Loucy (cell line): ENCODE results near the gene FBRSL1.

Experiments
- EZH2phosphoT487 ChIP-seq: fragments of 200-600 bp; IDR thresholded peaks from 2 replicates; pipeline ENCODE4 v1.6.1; 2018; ENCODE audit warnings: antibody characterized with exemption, mild to moderate bottlenecking, moderate library complexity, borderline replicate concordance
- TF ChIP-seq, protein P1 (sequence below): fragments of 200-600 bp; sonication (generic); conservative IDR thresholded peaks from 2 replicates; pipeline ENCODE4 v1.5.1; 2014; ENCODE audit warnings: mild to moderate bottlenecking, antibody characterized with exemption, low read length

DNA sequence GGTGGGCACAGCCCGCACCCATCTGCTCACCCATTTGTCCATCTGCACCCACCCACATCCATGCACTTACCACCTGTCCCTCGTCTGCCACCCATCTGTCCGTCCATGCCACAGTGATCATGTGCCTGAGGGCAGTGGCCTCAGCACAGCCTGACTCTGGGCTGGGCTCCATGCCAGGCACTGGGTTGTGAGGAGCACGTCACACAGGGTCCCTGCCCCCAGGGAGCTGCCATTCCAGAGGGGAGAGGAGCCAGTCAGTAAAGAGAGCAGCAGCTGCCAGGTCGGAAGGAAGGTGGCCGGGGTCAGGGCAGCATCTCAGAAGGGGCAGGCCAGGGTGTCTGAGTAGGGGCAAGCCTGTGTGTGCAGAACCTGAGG is 43.6 kb downstream of the FBRSL1 start:
- TF ChIP-seq, protein P1, sequence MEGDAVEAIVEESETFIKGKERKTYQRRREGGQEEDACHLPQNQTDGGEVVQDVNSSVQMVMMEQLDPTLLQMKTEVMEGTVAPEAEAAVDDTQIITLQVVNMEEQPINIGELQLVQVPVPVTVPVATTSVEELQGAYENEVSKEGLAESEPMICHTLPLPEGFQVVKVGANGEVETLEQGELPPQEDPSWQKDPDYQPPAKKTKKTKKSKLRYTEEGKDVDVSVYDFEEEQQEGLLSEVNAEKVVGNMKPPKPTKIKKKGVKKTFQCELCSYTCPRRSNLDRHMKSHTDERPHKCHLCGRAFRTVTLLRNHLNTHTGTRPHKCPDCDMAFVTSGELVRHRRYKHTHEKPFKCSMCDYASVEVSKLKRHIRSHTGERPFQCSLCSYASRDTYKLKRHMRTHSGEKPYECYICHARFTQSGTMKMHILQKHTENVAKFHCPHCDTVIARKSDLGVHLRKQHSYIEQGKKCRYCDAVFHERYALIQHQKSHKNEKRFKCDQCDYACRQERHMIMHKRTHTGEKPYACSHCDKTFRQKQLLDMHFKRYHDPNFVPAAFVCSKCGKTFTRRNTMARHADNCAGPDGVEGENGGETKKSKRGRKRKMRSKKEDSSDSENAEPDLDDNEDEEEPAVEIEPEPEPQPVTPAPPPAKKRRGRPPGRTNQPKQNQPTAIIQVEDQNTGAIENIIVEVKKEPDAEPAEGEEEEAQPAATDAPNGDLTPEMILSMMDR = no peak
- TF ChIP-seq EZH2phosphoT487 = no peak
